Activated CD4-positive, alpha-beta T cell treated with anti-CD3 and anti-CD28 coated beads, Interleukin-2, amount 50 U/mL, for 4 hours (primary cell): ENCODE measurements around the gene AMT.
"Not testable (repeated sequence)": the region's sequence is repeated elsewhere in the genome, so short reads cannot be mapped to it uniquely, and the experiment has no call there.

Experiments
- DNase-seq, 2 experiments: peaks; one replicate each; pipeline ENCODE4 v3.0.0-alpha.2; 2020

AMT gene

GRCh38 chr3:49421890-49422378 lies 339 bp downstream of the AMT start:
- DNase-seq, result no peak

GRCh38 chr3:49417516-49418120 lies 4.7 kb downstream of the AMT start:
- no peak for DNase-seq

GRCh38 chr3:49416867-49417266 lies 5.4 kb downstream of the AMT start:
- no peak for DNase-seq

- DNase-seq, result peak; percentile 65 to 66
Measured at GRCh38 chr3:49415931-49416601, 6.2 kb downstream of the AMT start.

- DNase-seq, result no peak
Measured at GRCh38 chr3:49414753-49415152, 7.5 kb downstream of the AMT start.

GRCh38 chr3:49413338-49413734 lies 8.9 kb downstream of the AMT start:
- no peak for DNase-seq

GRCh38 chr3:49412632-49413337 lies 9.5 kb downstream of the AMT start:
- DNase-seq, result no peak

- peak; percentile 97 to 98 for DNase-seq
Measured at GRCh38 chr3:49411968-49412631, 10.2 kb downstream of the AMT start, which contains the start of the genes RHOA and TCTA. TSS of gene RHOA (minus strand) at chr3:49411976. CDS start at chr3:49375589, 36,387 bp downstream. TSS of gene TCTA (plus strand) at chr3:49412423. CDS start at chr3:49412427, 4 bp downstream.

- DNase-seq, result peak; percentile 20 to 27
Measured at GRCh38 chr3:49411535-49411967, 10.7 kb downstream of the AMT start.

GRCh38 chr3:49410846-49411534 lies 11.3 kb downstream of the AMT start:
- no peak for DNase-seq

- DNase-seq, result no peak
Measured at GRCh38 chr3:49410066-49410845, 12.0 kb downstream of the AMT start.

GRCh38 chr3:49406571-49407565 lies 15.4 kb downstream of the AMT start:
- DNase-seq, result no peak

GRCh38 chr3:49405570-49405969 lies 16.7 kb downstream of the AMT start:
- not testable (repeated sequence) for DNase-seq

- no peak for DNase-seq
Measured at GRCh38 chr3:49403891-49404290, 18.4 kb downstream of the AMT start.

- no peak for DNase-seq
Measured at GRCh38 chr3:49401766-49402165, 20.5 kb downstream of the AMT start.

GRCh38 chr3:49399461-49399860 lies 22.8 kb downstream of the AMT start:
- no peak for DNase-seq

GRCh38 chr3:49397470-49397869 lies 24.8 kb downstream of the AMT start:
- no peak for DNase-seq

GRCh38 chr3:49391310-49391709 lies 31.0 kb downstream of the AMT start:
- not testable (repeated sequence) for DNase-seq

- DNase-seq, result no peak
Measured at GRCh38 chr3:49389297-49389696, 33.0 kb downstream of the AMT start.

GRCh38 chr3:49388289-49388820 lies 33.9 kb downstream of the AMT start:
- no peak for DNase-seq
